Measurements from ENCODE around the gene NAPSA.

GRCh38 chr19:50377517-50377916 is 12.1 kb upstream of the NAPSA start:
- no peak for TF ChIP-seq CTCF (optimal IDR thresholded peaks at IDR 0.05 in 1 of 3, IDR thresholded peaks at IDR 0.05 in 1 of 3, conservative IDR thresholded peaks at IDR 0.05 in 1 of 3; ENCODE audit: extremely low read depth in 1 of 3, insufficient read depth in 2 of 3, low read length in 3 of 3)
- no peak for TF ChIP-seq EZH2 (IDR thresholded peaks at IDR 0.05; ENCODE audit: low read length)
